NCI-H2227 (cell line): ENCODE results near the gene TFDP3.

Source experiments
- DNase-seq: peaks from one replicate; lab custom pipeline; 2025; ENCODE audit not compliant: unreplicated experiment; lab: John Stamatoyannopoulos, UW

TFDP3 gene, protein sequence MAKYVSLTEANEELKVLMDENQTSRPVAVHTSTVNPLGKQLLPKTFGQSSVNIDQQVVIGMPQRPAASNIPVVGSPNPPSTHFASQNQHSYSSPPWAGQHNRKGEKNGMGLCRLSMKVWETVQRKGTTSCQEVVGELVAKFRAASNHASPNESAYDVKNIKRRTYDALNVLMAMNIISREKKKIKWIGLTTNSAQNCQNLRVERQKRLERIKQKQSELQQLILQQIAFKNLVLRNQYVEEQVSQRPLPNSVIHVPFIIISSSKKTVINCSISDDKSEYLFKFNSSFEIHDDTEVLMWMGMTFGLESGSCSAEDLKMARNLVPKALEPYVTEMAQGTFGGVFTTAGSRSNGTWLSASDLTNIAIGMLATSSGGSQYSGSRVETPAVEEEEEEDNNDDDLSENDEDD

DNA sequence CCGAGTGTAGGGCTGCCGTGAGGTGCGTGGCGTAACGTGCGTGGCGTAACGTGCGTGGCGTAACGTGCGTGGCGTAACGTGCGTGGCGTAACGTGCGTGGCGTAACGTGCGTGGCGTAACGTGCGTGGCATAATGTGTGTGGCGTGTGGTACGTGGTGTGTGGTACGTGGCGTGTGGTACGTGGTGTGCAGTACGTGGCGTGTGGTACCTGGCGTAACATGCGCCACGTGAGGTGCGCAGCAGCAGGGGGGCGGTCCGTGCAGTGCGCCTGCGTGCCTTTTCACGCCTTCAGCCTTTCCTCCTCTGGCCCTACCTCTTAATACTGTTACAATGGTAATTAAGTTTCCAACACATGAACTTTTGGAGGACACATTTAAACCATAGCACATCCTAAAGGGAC lies at the start of gene TFDP3:
Gene TFDP3 (minus strand): TSS at position 26 of the 400 bp plus-strand sequence. CDS start 95 bp downstream, outside the sequence.
- no peak for DNase-seq

DNA sequence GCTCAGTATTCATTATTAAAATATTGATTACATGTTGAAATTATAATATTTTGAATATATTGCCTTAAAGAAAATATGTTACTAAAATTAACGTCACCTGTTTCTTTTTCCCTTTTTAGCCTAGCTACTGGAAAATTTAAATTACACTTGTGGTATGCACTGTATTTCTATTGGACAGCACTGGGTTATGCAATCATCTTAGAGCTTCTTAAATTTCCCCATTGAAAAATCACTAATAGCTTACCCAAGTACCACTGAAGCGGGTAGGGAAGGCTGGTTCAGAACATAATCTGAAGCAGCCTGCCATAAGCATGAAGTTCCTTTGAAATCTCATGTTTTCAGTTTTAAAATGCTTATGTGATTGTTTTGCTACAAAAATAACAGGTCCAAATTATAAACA lies 49.5 kb upstream of the TFDP3 start:
- DNase-seq = no peak

DNA sequence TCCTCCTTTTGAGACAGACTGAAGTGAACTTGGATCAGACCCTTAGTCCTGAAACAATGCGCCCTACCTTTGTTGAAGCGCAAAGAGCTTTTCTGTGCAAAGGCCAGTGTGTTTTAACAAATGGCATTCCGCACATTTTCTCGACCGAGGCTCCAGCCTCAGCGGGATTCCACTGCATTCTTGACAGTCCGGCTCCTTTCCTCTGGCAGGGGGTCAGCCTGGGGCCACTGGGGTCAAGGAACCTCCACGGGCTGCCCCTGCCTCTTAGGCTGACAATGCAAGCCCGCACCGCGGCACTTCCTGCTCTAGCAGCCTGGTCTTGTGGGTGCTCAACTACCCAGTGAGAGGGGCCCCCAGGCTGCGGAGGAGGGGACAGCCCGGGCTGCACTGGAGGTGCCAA lies 47.2 kb upstream of the TFDP3 start:
- DNase-seq = no peak

DNA sequence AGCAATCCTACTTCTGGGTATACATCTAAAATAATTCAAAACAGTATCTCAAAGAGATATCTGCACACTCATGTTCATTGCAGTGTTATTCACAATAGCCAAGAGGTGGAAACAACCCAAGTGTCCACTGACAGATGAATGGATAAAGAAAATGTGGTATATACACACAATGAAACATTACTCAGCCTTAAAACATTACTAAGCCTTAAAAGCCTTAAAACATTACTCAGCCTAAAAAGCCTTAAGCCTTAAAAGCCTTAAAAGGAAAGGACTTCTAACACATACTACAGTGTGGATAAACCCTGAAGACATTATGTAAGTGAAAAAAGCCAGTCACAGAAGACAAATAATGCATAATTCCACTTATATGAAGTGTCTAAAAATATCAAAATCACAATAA lies 40.3 kb upstream of the TFDP3 start:
- DNase-seq = no peak

DNA sequence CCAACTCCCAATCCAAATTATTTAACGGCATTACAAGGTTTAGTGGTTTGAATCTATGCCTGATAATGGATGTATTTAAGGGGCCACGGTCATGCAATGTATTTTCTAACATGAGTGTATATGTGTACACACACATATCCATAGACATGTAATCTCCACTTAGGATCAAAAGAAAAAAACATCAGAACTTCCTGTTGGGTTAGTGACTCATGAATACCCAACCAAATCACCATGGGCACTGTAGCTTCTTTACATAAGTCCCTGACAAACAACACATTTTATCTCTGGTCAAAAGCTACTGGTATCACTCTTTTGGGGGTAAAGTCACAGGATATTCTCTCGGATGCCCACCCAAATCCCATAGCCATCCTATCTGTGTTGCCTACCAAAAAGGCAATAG lies 36.5 kb upstream of the TFDP3 start:
- DNase-seq = no peak

DNA sequence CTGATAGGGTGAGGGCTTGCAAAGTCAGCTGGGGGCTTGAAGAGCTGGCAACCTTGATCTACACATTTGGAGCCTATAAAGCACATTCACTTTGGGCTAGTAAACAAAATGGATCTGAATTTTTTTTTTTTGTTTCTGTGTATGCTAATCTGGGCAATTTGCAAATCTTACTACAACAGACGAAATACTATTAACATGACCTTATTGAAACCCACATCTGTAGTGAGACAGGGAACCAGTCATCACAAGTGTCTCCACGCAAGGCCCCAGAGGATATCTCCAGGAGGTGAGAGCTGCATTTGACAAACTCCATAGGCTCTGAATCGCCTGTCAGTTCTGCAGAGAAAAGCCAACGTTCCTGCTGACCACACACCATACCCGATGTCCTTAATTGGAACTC lies 33.0 kb upstream of the TFDP3 start:
- DNase-seq = no peak

DNA sequence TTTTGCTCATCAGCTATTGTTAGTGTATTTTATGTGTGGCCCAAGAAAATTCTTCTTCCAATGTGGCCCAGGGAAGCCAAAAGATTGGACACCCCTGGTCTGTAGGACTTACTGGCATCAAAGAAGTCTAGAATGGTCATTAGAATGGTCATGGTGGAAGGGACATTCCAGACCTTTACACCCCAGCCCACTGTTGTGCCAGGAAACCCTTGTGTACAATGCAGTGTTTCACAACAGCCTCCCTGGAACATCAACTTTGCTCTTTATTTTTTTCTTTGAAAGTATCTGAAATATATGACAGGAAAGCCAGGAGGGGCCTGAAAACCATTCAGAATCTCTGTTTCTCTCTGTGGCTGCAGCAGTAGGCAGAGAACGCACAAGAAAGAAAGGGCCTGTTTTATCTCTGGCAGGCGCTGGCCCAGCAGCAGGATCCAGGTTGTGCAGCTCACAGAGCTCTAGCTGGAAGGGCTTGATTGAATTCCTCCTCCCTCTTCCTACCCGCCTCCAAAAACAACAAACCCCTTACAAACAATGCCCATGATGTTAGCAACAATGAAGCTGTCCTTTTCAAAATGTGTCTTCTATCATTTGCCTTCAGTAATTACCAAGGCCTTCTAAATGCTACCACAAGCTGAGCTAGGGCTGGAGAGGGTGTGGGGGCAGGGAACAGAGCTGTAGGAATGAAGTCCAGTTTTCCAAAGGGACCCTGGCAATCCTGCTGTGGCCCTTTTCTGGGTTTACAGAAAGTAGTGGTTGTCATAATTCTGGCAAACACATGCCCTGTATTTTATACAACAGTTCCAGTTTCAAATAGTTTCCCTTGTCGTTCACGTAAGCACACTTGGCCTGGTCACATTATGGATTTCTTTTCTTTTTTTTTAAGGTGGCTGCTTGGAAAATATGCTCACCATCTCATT lies 32.3 kb upstream of the TFDP3 start:
- no peak for DNase-seq

DNA sequence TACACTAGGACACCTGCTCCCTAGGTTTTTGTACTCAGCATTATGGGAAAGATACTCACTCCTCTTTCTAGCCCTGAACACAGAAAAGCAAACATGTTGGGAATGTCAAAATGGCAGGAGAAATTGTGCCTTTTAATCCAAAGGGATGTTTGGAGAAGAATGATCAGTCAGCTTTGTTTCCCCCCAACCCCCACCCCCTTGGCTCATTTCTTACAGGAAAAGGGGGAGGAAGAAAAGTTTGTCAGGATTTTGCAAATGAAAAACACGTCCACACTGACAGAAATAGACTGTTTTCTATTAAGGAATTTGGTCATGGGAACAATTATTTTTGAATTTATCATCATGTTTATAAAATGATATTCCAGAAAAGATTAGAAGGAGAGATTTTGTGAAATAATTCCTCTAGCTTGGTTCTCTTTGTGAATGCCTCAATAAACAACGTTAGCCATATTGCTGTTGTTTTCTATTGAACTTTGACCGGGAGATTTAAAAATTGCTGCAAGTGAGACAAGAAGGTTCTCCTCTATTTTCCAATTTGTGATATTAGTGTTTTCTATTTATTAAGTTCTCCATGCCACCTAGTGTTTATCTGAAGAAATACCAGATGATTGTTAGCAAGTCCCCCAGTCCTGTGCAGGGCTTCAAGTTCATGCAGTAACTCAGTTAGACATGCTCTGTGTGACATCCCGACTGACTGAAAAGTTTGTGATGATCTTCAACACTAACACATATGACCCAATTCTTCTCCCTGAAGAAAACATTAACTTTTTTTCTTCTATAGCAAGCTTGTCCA lies 31.3 kb upstream of the TFDP3 start:
- DNase-seq = no peak

DNA sequence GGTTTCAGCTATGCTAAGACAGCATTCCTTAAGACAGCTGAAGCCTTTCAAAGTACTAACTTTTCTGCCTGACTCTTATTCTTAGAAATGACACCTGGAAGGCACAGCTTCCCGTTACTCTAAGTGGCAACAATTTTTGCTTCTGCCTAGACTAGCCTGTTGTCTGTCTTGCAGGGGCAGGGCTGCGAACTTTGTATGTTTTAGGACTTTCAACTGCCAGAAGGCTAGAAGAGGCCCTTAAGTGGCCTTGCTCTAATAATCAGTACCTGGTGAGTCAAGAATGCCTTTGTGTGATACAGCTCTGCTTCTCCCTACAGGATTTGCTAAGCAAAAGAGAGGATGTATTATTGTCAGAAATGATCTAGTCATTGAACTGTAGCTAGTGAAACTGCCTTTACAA lies 30.0 kb upstream of the TFDP3 start:
- DNase-seq = no peak

DNA sequence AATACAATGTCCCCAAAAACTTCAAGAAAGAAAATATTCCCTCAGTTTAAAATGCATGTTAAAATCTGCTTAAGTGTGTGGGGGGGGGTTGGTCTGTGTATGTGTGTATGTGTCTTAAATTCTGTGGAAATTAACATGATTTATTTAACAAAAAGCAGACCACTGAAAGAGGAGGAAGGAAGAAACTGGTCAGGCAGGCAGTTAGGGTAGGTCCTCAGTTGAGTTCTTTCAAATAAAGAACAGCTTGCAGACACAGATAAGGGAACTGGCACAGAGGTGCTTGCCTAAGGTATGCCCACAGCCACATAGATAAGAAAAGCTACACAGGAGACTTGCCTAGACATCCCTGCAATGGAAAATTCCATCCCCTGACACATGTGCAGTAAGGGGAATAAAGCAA lies 28.8 kb upstream of the TFDP3 start:
- DNase-seq = no peak

DNA sequence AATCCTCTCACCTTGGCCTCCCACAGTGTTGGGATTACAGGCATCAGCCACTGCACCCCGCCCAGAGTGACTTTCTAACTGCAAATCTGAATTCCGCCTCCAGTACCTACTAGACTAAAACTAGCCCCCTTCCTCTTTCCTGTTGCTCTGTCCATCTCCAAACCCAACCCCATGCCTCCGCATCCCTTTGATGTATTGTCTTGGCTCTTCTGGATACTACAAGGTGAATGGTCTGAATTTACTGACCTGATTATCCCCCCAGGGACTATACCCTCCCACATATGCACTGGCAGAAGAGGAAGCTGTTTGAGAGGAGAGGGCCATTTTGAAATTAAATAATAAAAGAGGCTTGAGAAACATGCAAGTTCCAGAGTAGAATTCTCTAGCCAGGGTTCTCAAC lies 17.7 kb upstream of the TFDP3 start:
- DNase-seq = no peak

DNA sequence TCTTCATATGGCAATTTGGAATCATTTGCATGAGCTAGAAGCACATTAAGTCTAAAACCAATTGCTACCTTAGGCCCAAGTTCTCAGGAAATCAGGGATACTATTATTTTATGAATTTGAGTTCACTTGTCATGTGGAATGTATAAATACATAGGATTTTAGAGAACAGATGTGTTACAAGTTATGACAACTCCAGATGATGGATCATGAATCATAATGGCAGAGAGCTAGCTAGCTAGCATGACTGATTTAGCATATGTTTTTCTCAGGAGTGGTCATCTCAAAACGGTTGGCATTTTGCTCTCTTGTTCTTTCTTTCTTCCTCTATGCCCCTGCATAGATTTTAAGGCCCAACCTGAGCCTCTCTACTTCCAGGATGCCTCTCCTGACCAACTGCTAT lies 14.2 kb upstream of the TFDP3 start:
- DNase-seq = no peak

DNA sequence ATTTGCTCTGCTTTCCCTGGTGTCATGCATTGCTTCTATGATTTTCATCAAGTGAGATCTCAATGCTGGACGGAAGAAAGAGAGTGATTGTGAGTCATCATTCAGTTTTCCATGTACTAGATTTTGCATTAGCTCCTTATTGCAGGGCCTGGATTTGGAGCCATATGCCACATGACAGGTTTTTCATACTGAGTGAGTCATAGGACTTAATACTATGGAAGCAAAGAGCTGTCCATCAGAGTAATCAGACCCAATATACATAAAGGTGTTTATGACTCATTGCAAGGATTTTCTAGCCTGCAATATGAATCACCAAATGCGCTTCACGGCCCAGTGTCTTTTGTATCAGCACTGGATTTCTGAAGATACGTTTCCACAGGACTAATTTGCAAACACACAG lies 11.2 kb upstream of the TFDP3 start:
- DNase-seq = no peak

DNA sequence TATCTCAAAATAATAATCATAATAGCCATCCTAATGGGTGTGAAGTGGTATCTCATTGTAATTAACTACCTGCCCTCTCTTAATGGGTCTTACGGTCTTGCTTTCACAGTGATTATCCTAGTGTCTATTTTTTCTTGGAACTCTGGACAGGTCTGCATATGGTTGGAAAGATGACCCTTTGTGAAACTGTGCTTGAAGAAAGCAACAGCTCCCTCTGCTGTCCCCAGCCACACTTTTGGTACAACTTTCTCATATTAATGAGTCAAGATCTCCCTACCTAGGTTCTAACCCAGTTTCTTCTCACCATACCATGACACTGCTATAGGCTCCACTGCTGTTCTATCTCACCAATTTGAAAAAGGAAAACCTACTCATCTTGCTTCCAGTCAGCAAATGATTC lies 2.4 kb downstream of the TFDP3 start:
- DNase-seq = no peak

DNA sequence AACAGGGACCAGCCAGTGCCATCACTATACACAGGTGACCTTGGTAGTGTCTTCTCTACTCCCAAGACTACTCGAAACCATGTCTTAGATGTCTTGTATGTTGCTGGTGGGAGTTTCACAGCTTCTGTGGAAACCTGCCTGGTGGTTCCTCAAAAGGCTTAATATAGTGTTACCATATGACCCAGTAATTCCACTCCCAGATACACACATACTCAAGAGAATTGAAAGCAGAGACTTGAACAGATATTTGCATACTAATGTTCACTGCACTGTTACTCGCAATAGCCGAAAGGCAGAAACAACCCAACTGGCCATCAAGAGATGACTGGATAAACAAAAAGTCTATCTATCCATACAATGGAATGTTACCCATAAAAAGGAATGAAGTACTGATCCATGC lies 3.1 kb downstream of the TFDP3 start:
- DNase-seq = no peak

DNA sequence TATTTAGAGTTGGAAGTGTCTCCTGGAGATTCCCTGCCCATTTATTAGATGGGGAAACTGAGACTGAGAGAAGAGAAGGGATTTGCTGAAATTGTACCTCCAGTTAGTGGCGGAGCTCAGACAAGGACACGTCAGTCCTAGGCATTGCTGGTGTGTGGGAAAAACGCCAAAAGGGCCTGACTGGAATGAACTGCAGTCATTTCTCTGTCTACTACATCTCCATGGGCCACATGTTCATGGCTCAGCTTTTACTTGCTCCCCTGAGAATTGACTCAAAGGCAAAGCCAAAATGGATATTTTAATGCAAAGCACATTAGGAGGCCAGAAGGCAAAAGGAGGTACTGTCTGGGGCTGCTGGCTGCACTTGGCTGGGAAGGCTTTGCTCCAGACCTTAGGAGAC lies 3.9 kb downstream of the TFDP3 start:
- DNase-seq = no peak

DNA sequence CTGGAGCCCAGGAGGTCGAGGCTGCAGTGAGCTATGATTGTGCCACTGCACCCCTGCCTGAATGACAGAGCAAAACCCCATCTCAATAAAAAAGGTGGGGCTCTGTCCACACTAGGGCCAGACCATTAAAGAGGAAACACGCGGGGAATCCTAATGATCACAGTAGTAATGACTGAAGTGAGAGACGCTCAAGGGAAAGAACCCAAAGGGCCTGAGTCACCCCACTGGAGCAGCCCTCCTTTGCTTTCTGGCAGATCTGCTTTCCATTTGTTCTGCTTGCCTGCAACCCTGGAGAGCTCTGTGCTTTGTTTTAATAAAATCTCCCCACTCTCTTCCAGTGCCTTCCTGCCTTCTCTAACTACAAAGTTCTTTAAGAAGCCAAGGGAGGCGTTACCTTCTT lies 5.0 kb downstream of the TFDP3 start:
- no peak for DNase-seq

DNA sequence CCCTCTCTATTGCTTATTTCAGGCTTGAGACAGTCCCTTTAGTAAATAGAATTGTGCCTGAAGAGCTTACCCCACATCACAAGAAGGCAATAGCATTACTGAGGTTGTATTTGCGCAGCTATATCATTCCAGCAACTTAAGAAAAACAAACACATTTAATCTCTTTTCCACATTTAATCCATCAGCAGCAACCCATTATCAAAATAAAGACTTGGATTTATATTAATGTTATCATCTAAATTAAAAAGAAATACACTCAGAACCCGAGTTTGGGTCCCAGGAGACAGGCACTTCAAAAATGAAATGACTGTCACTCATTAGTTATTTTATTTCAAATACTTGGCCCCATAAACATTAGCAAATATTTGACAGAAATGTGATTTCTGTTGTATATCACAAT lies 10.4 kb downstream of the TFDP3 start:
- no peak for DNase-seq

DNA sequence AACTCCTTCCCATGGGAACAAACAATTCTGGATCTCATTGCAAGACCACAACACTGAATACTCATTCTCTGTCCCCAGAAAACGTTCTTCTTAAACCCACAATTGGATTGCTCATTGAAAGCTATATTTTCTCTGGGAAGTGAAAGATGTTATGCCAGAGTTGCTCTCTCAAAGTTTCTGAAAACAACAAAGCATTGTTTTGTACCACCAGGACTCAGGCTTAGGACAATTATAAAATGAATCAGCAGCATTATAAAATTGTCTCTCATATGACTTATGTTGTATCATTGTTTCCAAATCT lies 26.5 kb downstream of the TFDP3 start:
- DNase-seq = no peak

DNA sequence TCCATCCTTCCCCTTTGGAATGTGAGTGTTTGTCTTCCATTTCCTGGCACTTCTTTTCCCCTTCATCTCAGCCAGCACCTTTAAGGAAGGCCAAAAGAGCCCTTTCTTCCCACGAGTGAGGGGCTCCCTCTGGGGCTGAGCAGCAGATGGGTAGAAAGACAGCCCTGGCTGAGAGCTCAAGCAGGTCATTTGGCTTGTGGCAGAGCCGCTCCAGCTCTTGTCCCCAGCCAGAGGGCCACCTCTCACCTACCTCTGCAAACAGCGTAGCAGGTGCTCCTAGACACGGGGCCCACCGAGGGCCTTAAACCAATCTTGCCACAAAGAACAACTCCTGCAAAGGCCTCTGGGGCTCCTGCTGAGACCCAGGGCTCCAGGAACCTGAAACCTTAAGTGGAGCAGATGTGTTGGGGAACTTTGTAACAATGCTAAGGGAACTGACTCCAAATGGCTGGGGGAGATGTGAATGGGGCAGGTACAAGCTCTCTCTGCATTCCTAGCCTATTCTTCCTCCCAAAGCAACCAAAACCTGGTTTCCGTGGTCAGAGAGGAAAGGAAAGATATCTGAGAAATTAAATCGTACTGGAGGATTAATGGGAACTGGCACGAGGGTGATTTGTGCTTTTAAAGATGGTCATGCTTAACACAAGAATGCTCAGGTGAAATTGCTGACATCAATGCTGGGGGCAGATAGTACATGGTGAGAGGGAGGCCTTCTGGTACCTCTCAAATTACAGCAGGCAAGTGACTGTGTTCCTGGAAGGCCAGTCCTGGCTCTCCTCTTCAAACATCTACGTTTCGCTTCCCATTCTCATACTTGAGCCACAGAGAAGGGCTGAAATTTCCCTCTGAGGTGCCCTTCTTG lies 27.0 kb downstream of the TFDP3 start:
- no peak for DNase-seq

DNA sequence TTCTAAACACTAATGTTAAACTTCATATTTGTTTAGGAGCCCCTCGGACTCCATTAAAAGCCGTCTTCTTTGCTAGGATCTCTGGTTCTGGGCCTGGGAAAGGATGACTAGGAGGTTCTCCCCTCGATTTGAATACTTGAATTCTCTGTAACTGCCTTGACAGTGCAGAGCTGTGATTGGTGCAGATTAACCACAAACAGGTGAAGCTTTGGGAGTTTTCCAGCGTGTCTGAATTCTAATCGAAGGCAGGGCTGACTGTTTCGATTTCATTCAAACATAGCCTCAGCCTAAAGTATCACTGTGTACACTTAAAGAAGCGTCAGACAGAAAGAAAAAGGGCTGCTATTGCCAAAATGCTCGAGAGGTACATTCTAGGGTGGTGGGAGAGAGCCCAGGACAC lies 29.0 kb downstream of the TFDP3 start:
- DNase-seq = no peak
